CD4-positive, alpha-beta T cell treated with Interleukin-6 at 100 ng/mL for 8 hours (primary cell): ENCODE measurements around the gene KITLG.
"Not testable (repeated sequence)": the region's sequence is repeated elsewhere in the genome, so short reads cannot be mapped to it uniquely, and the experiment has no call there.

ENCODE experiments used
- DNase-seq: peaks from one replicate; pipeline ENCODE4 v3.0.0-alpha.2; 2020; ENCODE audit warnings: mixed read lengths, low spot score

KITLG gene

GRCh38 chr12:88580051-88580871 lies at the start of gene KITLG:
KITLG (minus strand) TSS chr12:88580471; CDS start chr12:88580278, 193 bp downstream.
- no peak for DNase-seq

- DNase-seq, result no peak
These were observed 48.7 kb upstream of the KITLG start for GRCh38 chr12:88628856-88629509.

GRCh38 chr12:88628035-88628434 lies 47.8 kb upstream of the KITLG start:
- DNase-seq, result not testable (repeated sequence)

- DNase-seq, result no peak
These were observed 47.2 kb upstream of the KITLG start for GRCh38 chr12:88627501-88627900.

GRCh38 chr12:88625356-88625755 lies 45.1 kb upstream of the KITLG start:
- no peak for DNase-seq

- no peak for DNase-seq
These were observed 44.6 kb upstream of the KITLG start for GRCh38 chr12:88624911-88625310.

- no peak for DNase-seq
These were observed 43.7 kb upstream of the KITLG start for GRCh38 chr12:88623777-88624548.

GRCh38 chr12:88617352-88617751 lies 37.1 kb upstream of the KITLG start:
- DNase-seq, result no peak

GRCh38 chr12:88615490-88615889 lies 35.2 kb upstream of the KITLG start:
- no peak for DNase-seq

- DNase-seq, result no peak
These were observed 24.4 kb upstream of the KITLG start for GRCh38 chr12:88604646-88605045.

GRCh38 chr12:88600272-88600671 lies 20.0 kb upstream of the KITLG start:
- no peak for DNase-seq

GRCh38 chr12:88597365-88597764 lies 17.1 kb upstream of the KITLG start:
- DNase-seq, result no peak

GRCh38 chr12:88595697-88596096 lies 15.4 kb upstream of the KITLG start:
- no peak for DNase-seq

GRCh38 chr12:88594780-88595179 lies 14.5 kb upstream of the KITLG start:
- DNase-seq, result no peak

GRCh38 chr12:88591343-88591742 lies 11.1 kb upstream of the KITLG start:
- DNase-seq, result no peak

GRCh38 chr12:88590851-88591250 lies 10.6 kb upstream of the KITLG start:
- no peak for DNase-seq

GRCh38 chr12:88585077-88585476 lies 4.8 kb upstream of the KITLG start:
- no peak for DNase-seq

- no peak for DNase-seq
These were observed 645 bp downstream of the KITLG start for GRCh38 chr12:88579601-88580050.

- no peak for DNase-seq
These were observed 1.1 kb downstream of the KITLG start for GRCh38 chr12:88579161-88579517.

- no peak for DNase-seq
These were observed 1.8 kb downstream of the KITLG start for GRCh38 chr12:88578276-88579160.

- DNase-seq, result no peak
These were observed 2.7 kb downstream of the KITLG start for GRCh38 chr12:88577537-88577936.

GRCh38 chr12:88576866-88577265 lies 3.4 kb downstream of the KITLG start:
- no peak for DNase-seq
